SK-N-SH (cell line): Measurements from ENCODE around the gene GNB5. TPM values are rescaled to one million over a fixed set of nuclear protein-coding genes. Genes with fewer than 3 reads are reported as not detected.

Experiments
- CTCF ChIA-PET: fragments of 300-600, 350-600 bp; formaldehyde crosslinking; extraction: SDS; loops from one replicate; lab custom pipeline; 2021; lab: Yijun Ruan, JAX
- POLR2A ChIA-PET: fragments of 350-600 bp; sonication (Branson Sonifier 250); formaldehyde crosslinking; extraction: SDS; loops from one replicate; lab custom pipeline; 2020; ENCODE audit warnings: antibody characterized with exemption, inconsistent platforms; lab: Yijun Ruan, JAX
- DNase-seq: peaks from one replicate; pipeline ENCODE4 v3.0.0; 2012
- H2AFZ ChIP-seq: fragments of 200-600 bp; sonication (generic); 2 replicates; pipeline ENCODE4 v1.8.1; 2016; ENCODE audit warnings: antibody characterized with exemption, mild to moderate bottlenecking, low read depth
- H3F3A ChIP-seq: fragments of 200-600 bp; sonication (generic); replicated peaks from 2 replicates; pipeline ENCODE3; 2016; ENCODE audit warnings: antibody characterized with exemption, mild to moderate bottlenecking; ENCODE audit not compliant: insufficient read depth
- H3K27ac ChIP-seq, 2 experiments: fragments of 200-500 bp in 1 of 2; fragments of 200-600 bp in 1 of 2; sonication (Bioruptor generic) in 1 of 2; sonication (generic), shearing (Covaris generic) in 1 of 2; 2 replicates each; pipeline versions ENCODE4 v1.5.1 to v1.6.1; 2014 to 2016; ENCODE audit warnings: low read depth in 2 of 2, inconsistent platforms in 1 of 2, low read length in 1 of 2, mild to moderate bottlenecking in 1 of 2, mixed read lengths in 1 of 2
- H3K27me3 ChIP-seq: fragments of 200-600 bp; sonication (generic), shearing (Covaris generic); 2 replicates; pipeline ENCODE4 v1.6.1; 2016; ENCODE audit warnings: mixed run types; ENCODE audit not compliant: insufficient read depth
- H3K36me3 ChIP-seq, 2 experiments: fragments of 200-500 bp in 1 of 2; fragments of 200-600 bp in 1 of 2; sonication (Bioruptor generic) in 1 of 2; sonication (generic) in 1 of 2; replicated peaks in 1 of 2; 2 replicates each; pipeline versions ENCODE3 to v1.5.1; 2014 to 2016; ENCODE audit warnings: low read length in 1 of 2, mild to moderate bottlenecking in 1 of 2; ENCODE audit not compliant: insufficient read depth in 2 of 2, control insufficient read depth in 1 of 2
- H3K4me1 ChIP-seq, 2 experiments: fragments of 200-500 bp in 1 of 2; fragments of 200-600 bp in 1 of 2; sonication (Bioruptor generic) in 1 of 2; sonication (generic), shearing (Covaris generic) in 1 of 2; 2 replicates each; pipeline versions ENCODE4 v1.5.1 to v1.6.1; 2014 to 2016; ENCODE audit warnings: low read depth in 1 of 2, low read length in 1 of 2, mixed run types in 1 of 2; ENCODE audit not compliant: insufficient read depth in 2 of 2, control insufficient read depth in 1 of 2
- H3K4me2 ChIP-seq: fragments of 200-600 bp; sonication (generic), shearing (Covaris generic); 2 replicates; pipeline ENCODE4 v1.6.1; 2017; ENCODE audit warnings: mixed run types
- H3K4me3 ChIP-seq, 2 experiments: fragments of 200-500 bp in 1 of 2; fragments of 200-600 bp in 1 of 2; sonication (Bioruptor generic) in 1 of 2; sonication (generic), shearing (Covaris generic) in 1 of 2; 2 replicates each; pipeline versions ENCODE4 v1.5.1 to v1.8.1; 2014 to 2016; ENCODE audit warnings: low read depth in 2 of 2, inconsistent platforms in 1 of 2, low read length in 1 of 2, mild to moderate bottlenecking in 1 of 2, mixed read lengths in 1 of 2, moderate library complexity in 1 of 2
- H3K79me2 ChIP-seq: fragments of 200-600 bp; sonication (generic); 2 replicates; pipeline ENCODE4 v1.8.1; 2017; ENCODE audit warnings: mild to moderate bottlenecking; ENCODE audit not compliant: insufficient read depth
- H3K9ac ChIP-seq: fragments of 200-600 bp; sonication (generic); 2 replicates; pipeline ENCODE4 v1.6.1; 2017; ENCODE audit warnings: mixed run types
- H3K9me2 ChIP-seq: fragments of 200-600 bp; sonication (generic); 2 replicates; pipeline ENCODE4 v1.6.1; 2017; ENCODE audit warnings: mixed run types
- H3K9me3 ChIP-seq: fragments of 200-600 bp; sonication (generic); 2 replicates; pipeline ENCODE4 v1.6.1; 2017; ENCODE audit warnings: mixed run types, mild to moderate bottlenecking, moderate library complexity
- H4K20me1 ChIP-seq: fragments of 200-600 bp; sonication (generic); 2 replicates; pipeline ENCODE4 v1.6.1; 2017; ENCODE audit warnings: mild to moderate bottlenecking, mixed run types; ENCODE audit not compliant: insufficient read depth
- CHD2 ChIP-seq: fragments of 150-350 bp; IDR thresholded peaks from 2 replicates; pipeline ENCODE4 v1.6.1; 2018; ENCODE audit warnings: low read length; ENCODE audit not compliant: partially characterized antibody
- FOSL2 ChIP-seq: IDR thresholded peaks from 2 replicates; pipeline ENCODE4 v1.4.0; 2012; ENCODE audit warnings: low read depth, mild to moderate bottlenecking, moderate library complexity, borderline replicate concordance
- GABPA ChIP-seq: IDR thresholded peaks from 2 replicates; pipeline ENCODE4 v1.4.0; 2012; ENCODE audit warnings: low read depth, mild to moderate bottlenecking
- GATA2 ChIP-seq: sonication (generic); formaldehyde crosslinking; IDR thresholded peaks from 2 replicates; pipeline ENCODE4 v1.5.0; 2020; ENCODE audit warnings: mild to moderate bottlenecking, missing genetic modification reagents
- IRF3 ChIP-seq: fragments of 150-350 bp; IDR thresholded peaks from 2 replicates; pipeline ENCODE4 v1.6.1; 2016; ENCODE audit warnings: mild to moderate bottlenecking, low read depth, low read length
- MXI1 ChIP-seq: IDR thresholded peaks from 2 replicates; pipeline ENCODE4 v1.6.1; 2012; ENCODE audit warnings: mild to moderate bottlenecking, low read depth, low read length, improper control_type of control experiment
- NFIC ChIP-seq: IDR thresholded peaks from 2 replicates; pipeline ENCODE4 v1.4.0; 2012; ENCODE audit warnings: borderline replicate concordance
- NRF1 ChIP-seq: IDR thresholded peaks from 2 replicates; pipeline ENCODE4 v1.6.1; 2012; ENCODE audit warnings: low read depth, mild to moderate bottlenecking, low read length
- PBX3 ChIP-seq: IDR thresholded peaks from 2 replicates; pipeline ENCODE4; 2012
- POLR2AphosphoS5 ChIP-seq: IDR thresholded peaks from 2 replicates; pipeline ENCODE4 v1.6.1; 2012; ENCODE audit warnings: low read depth, low read length
- RCOR1 ChIP-seq: fragments of 150-350 bp; IDR thresholded peaks from 2 replicates; pipeline ENCODE4 v1.6.1; 2017; ENCODE audit warnings: antibody characterized with exemption, low read length
- REST ChIP-seq: IDR thresholded peaks from 2 replicates; pipeline ENCODE4 v1.6.1; 2012; ENCODE audit warnings: mild to moderate bottlenecking, low read depth, low read length, moderate library complexity
- TAF1 ChIP-seq: IDR thresholded peaks from 2 replicates; pipeline ENCODE4 v1.6.1; 2012; ENCODE audit warnings: low read depth, mild to moderate bottlenecking, low read length, moderate library complexity, borderline replicate concordance
- TEAD4 ChIP-seq: IDR thresholded peaks from 2 replicates; pipeline ENCODE4 v1.4.0; 2012; ENCODE audit warnings: mild to moderate bottlenecking, borderline replicate concordance; ENCODE audit not compliant: insufficient read depth
- WGBS: methylation state at CpG from one replicate; pipeline ENCODE4 v1.1.6; 2017; ENCODE audit warnings: low lambda C conversion rate; 5-methylcytosine and 5-hydroxymethylcytosine counted together
- polyA plus RNA-seq, 3 experiments: library from polyadenylated mRNA; depleted of rRNA; stranded (reverse); fragments of >200 nt; gene quantifications; 2 replicates each; pipeline ENCODE4 v1.2.3, GENCODE V29; 2012

Gene GNB5
- polyA plus RNA-seq, 1 of the 3 experiments (the other 2 are of a cell fraction), result 73.7 TPM

- H3F3A ChIP-seq, result peaks cover 4% of the 10 kb centered on the region
- POLR2A ChIA-PET, result interaction anchor here (0.6 kb wide), 1 partner anchor 103 kb away, joined by 3 read pairs; no protein-coding TSS in a partner anchor
- H3K27me3 ChIP-seq, result no peaks in the 10 kb centered on the region
- H3K9me2 ChIP-seq, result no peaks in the 10 kb centered on the region
- WGBS, result 95% methylated on average over 3 of the region's 5 CpGs
- no peak overlapping the region for H2AFZ ChIP-seq
- H4K20me1 ChIP-seq, result no peaks in the 10 kb centered on the region
- H3K9me3 ChIP-seq, result no peaks in the 10 kb centered on the region
- no peak overlapping the region for H3K9ac ChIP-seq
- H3K4me1 ChIP-seq, result peaks cover 4 to 9% of the 10 kb centered on the region in 2 experiments; a peak in 1 of 4 replicates
- H3K27ac ChIP-seq, result no peak overlapping the region
- no peaks in the 10 kb centered on the region for H3K79me2 ChIP-seq
- CTCF ChIA-PET, result interaction anchor here (0.8 to 2.0 kb wide), 3 partner anchors 11 to 36 kb away, joined by 3 to 5 read pairs (median 3); no protein-coding TSS in a partner anchor
- no peak for TF ChIP-seq POLR2AphosphoS5
- TF ChIP-seq MXI1, result no peak
- TF ChIP-seq NRF1, result no peak
- TF ChIP-seq RCOR1, result no peak
- TF ChIP-seq TAF1, result no peak
- TF ChIP-seq PBX3, result no peak
- TF ChIP-seq GABPA, result no peak
- no peak for TF ChIP-seq GATA2 (CRISPR knock-in tag)
- no peak for TF ChIP-seq TEAD4
- no peak for TF ChIP-seq REST
- no peak for TF ChIP-seq CHD2
- TF ChIP-seq IRF3, result no peak
- no peak for TF ChIP-seq NFIC
- TF ChIP-seq FOSL2, result no peak
- TF ChIP-seq, all 33 proteins: peak for 0
- Histone ChIP-seq H3K4me2 (no peak overlapping the region), H3K36me3 (no peaks in the 10 kb centered on the region), H3K4me3 (no peak overlapping the region)
- no peak for DNase-seq
These were observed 76.7 kb downstream of the GNB5 start for GRCh38 chr15:52114261-52115055.
